Prostate gland (tissue), 2 donors: ENCODE results near the gene TMEM120B. TPM values are rescaled to one million over a fixed set of nuclear protein-coding genes. Genes with fewer than 3 reads are reported as not detected.

Experiments used
- DNase-seq: peaks from one replicate; pipeline ENCODE4 v3.0.0-alpha.2; 2019; ENCODE audit warnings: low spot score
- H3K27ac ChIP-seq, 2 donors: fragments of 200-600 bp; sonication (generic); 2 replicates each; pipeline ENCODE4 v1.5.1; 2017 to 2019
- H3K27me3 ChIP-seq: fragments of 200-600 bp; sonication (generic); replicated peaks from 2 replicates; pipeline ENCODE4 v1.5.1; 2019; ENCODE audit not compliant: insufficient read depth
- H3K36me3 ChIP-seq, 2 donors: fragments of 200-600 bp; sonication (generic); 1 replicate in 1 of 2; 2 replicates in 1 of 2; pipeline versions ENCODE4 v1.5.1 to v1.8.1; 2017 to 2019
- H3K4me1 ChIP-seq: fragments of 200-600 bp; sonication (generic); replicated peaks from 2 replicates; pipeline ENCODE4 v1.5.1; 2019
- H3K4me3 ChIP-seq, 2 donors: fragments of 200-600 bp; sonication (generic); 2 replicates each; pipeline ENCODE4 v1.5.1; 2017 to 2019
- H3K9me3 ChIP-seq: fragments of 200-600 bp; sonication (generic); 2 replicates; pipeline ENCODE4 v1.5.1; 2017
- CTCF ChIP-seq, 4 experiments: fragments of 200-600 bp in 2 of 4; fragments of 450-650 bp in 2 of 4; sonication (generic) in 2 of 4; IDR thresholded peaks; 1 replicate in 3 of 4; 2 replicates in 1 of 4; pipeline ENCODE4 v1.5.1; 2016 to 2019; ENCODE audit warnings: antibody characterized with exemption in 4 of 4, mild to moderate bottlenecking in 2 of 4, moderate library complexity in 2 of 4
- POLR2A ChIP-seq: fragments of 450-650 bp; IDR thresholded peaks from one replicate; pipeline ENCODE4 v1.6.1; 2016; ENCODE audit warnings: antibody characterized with exemption, mild to moderate bottlenecking
- POLR2AphosphoS5 ChIP-seq: sonication (generic); formaldehyde crosslinking; IDR thresholded peaks from one replicate; pipeline ENCODE4 v1.6.1; 2017; ENCODE audit warnings: antibody characterized with exemption
- WGBS: methylation state at CpG from one replicate; pipeline ENCODE4 v1.1.5; 2018; 5-methylcytosine and 5-hydroxymethylcytosine counted together
- intact Hi-C: fragments of 100-400 bp; cut with DNase I; formaldehyde crosslinking; loops from one replicate; pipeline ENCODE4 v1.14.2; 2022
- total RNA-seq, 2 donors: library from RNA; depleted of rRNA; stranded (reverse); fragments of >200 nt; gene quantifications; one replicate each; pipeline ENCODE4 v1.1.0, GENCODE V29; 2016

Gene TMEM120B
- total RNA-seq, 2 donors from 2014 or later = 9.5 to 12.2 TPM

- Histone ChIP-seq H3K36me3 (peaks cover 15 to 26% of the 10 kb centered on the region in 2 donors), H3K27ac (no peak overlapping the region), H3K4me3 (no peak overlapping the region), H3K4me1 (peaks cover 6% of the 10 kb centered on the region), H3K9me3 (no peaks in the 10 kb centered on the region), H3K27me3 (no peaks in the 10 kb centered on the region)
- no peak for TF ChIP-seq CTCF (IDR thresholded peaks at IDR 0.05)
- no peak for TF ChIP-seq POLR2AphosphoS5
- TF ChIP-seq POLR2A = no peak
- WGBS = 89% methylated on average over 28 of the region's 31 CpGs
- no peak for DNase-seq
- intact Hi-C loops = loop anchor here (5.0 kb wide), 1 partner anchor 73 kb away; the partner anchor contains the start of gene PSMD9
These were observed 102.0 kb downstream of the TMEM120B start for GRCh38 chr12:121814429-121815119.

DNA sequence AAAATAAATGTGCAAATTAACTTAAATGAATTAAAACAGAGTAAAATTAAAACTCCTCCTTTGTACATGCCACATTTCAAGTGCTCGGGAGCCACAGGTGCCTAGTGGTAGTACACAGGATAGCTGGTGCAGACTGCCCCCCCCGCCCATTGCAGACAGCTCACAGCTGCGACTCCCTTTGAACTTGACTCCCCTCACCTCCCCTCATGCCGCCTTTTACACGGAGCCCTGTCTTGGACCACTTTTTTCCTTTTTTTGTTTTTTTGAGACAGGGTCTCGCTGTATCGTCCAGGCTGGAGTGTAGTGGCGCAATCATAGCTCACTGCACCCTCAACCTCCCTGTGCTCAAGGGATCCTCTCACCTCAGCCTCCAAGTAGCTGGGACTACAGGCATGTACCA, 102.7 kb downstream of the TMEM120B start:
- no peak for DNase-seq
- H3K36me3 ChIP-seq = peaks cover 19 to 26% of the 10 kb centered on the region in 2 donors
- 88% methylated on average over 8 of the region's 8 CpGs for WGBS

DNA sequence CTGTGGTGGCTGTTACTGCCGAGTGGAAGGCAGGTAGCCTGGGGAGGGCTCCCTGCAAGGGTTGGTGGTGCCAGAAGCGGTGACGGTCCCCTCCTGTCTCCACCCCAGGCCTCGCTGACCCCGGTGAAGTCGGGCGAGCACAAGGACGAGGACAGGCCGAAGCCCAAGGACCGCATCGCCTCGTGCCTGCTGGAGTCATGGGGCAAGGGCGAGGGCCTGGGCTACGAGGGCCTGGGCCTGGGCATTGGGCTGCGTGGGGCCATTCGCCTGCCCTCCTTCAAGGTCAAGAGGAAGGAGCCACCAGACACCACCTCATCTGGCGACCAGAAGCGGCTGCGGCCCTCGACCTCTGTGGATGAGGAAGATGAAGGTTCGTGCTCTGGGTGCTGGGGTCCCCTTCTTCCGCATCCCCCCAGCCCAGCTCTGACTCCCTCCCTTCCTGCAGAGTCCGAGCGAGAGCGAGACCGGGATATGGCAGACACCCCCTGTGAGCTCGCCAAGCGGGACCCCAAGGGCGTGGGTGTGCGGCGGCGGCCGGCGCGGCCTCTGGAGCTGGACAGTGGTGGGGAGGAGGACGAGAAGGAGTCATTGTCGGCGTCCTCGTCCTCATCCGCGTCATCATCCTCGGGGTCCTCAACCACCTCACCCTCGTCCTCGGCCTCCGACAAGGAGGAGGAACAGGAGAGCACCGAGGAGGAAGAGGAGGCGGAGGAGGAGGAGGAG, 104.5 kb downstream of the TMEM120B start:
- Histone ChIP-seq H3K27ac (no peak overlapping the region), H3K4me3 (no peak overlapping the region), H3K27me3 (no peaks in the 10 kb centered on the region), H3K36me3 (peaks cover 19 to 30% of the 10 kb centered on the region in 2 donors), H3K4me1 (no peaks in the 10 kb centered on the region), H3K9me3 (no peaks in the 10 kb centered on the region)
- DNase-seq = no peak
- 92% methylated on average over 46 of the region's 47 CpGs for WGBS
- TF ChIP-seq CTCF (IDR thresholded peaks at IDR 0.05) (no peak), POLR2AphosphoS5 (no peak), POLR2A (no peak)
- intact Hi-C loops = no loop called here

More for the DNA sequence above, 102.7 kb downstream of the TMEM120B start:
- TF ChIP-seq CTCF (IDR thresholded peaks at IDR 0.05) (no peak), POLR2A (no peak), POLR2AphosphoS5 (no peak)
- peaks cover 4% of the 10 kb centered on the region for H3K4me1 ChIP-seq
- H3K9me3 ChIP-seq = no peaks in the 10 kb centered on the region
- no peak overlapping the region for H3K4me3 ChIP-seq
- intact Hi-C loops = no loop called here
- no peaks in the 10 kb centered on the region for H3K27me3 ChIP-seq
- no peak overlapping the region for H3K27ac ChIP-seq

DNA sequence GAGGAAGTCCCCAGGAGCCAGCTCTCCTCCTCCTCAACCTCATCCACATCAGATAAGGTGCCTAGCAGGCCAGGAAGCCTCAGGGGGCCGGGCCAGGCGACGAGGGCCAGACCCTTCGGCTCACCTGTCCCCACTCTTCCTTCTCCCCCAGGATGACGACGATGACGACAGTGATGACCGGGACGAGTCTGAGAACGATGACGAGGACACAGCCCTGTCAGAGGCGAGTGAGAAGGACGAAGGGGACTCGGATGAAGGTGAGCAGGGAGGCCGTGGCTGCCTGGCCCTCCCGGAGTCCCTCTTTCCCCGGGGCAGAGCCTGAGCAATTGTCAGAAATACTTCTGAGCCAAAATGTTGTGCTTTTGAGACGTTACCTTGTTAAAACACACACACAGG, 105.1 kb downstream of the TMEM120B start:
- no peak for TF ChIP-seq POLR2AphosphoS5
- TF ChIP-seq POLR2A = no peak
- TF ChIP-seq CTCF (IDR thresholded peaks at IDR 0.05) = no peak
- Histone ChIP-seq H3K27ac (no peak overlapping the region), H3K27me3 (no peaks in the 10 kb centered on the region), H3K4me1 (no peaks in the 10 kb centered on the region), H3K4me3 (no peak overlapping the region), H3K9me3 (no peaks in the 10 kb centered on the region), H3K36me3 (peaks cover 22 to 36% of the 10 kb centered on the region in 2 donors)
- WGBS = 90% methylated on average over 18 of the region's 18 CpGs
- DNase-seq = no peak
- intact Hi-C loops = no loop called here
